ENCODE results near the gene STARD4. TPM values are rescaled to one million over a fixed set of nuclear protein-coding genes. Genes with fewer than 3 reads are reported as not detected.

STARD4 gene
- total and polyA plus RNA-seq, 4 donors = 10.1 to 61.2 (median 34.1) TPM

- Histone ChIP-seq H3K27me3 (ENCODE audit: control insufficient read depth in 4 of 4, insufficient read depth in 4 of 4, low read length in 3 of 4) (no peaks in the 10 kb centered on the region), H3K27ac (ENCODE audit: low read depth in 1 of 2, low read length in 2 of 2) (no peak overlapping the region), H3K4me3 (ENCODE audit: low read depth in 1 of 3, low read length in 3 of 3) (no peak overlapping the region), H3K36me3 (ENCODE audit: control insufficient read depth in 4 of 4, insufficient read depth in 3 of 4, low read depth in 1 of 4, low read length in 3 of 4) (peaks cover 0 to 11% (median 3%) of the 10 kb centered on the region in 4 donors), H3K9ac (ENCODE audit: low read depth in 1 of 2, low read length in 2 of 2) (no peak overlapping the region), H3K9me3 (ENCODE audit: control insufficient read depth in 4 of 4, low read length in 3 of 4) (no peaks in the 10 kb centered on the region), H3K4me1 (ENCODE audit: control insufficient read depth in 4 of 4, insufficient read depth in 4 of 4, low read length in 3 of 4) (peaks cover 8 to 22% (median 20%) of the 10 kb centered on the region in 4 donors)
- TF ChIP-seq CTCF (IDR thresholded peaks at IDR 0.05; ENCODE audit: low read depth, low read length, missing input control) = no peak
- no peak for TF ChIP-seq JUND (IDR thresholded peaks at IDR 0.05)
- TF ChIP-seq ATF3 (IDR thresholded peaks at IDR 0.05) = no peak
- TF ChIP-seq REST (IDR thresholded peaks at IDR 0.05) = no peak
- TF ChIP-seq SP1 (IDR thresholded peaks at IDR 0.05) = no peak
- no peak for TF ChIP-seq TAF1 (conservative IDR thresholded peaks at IDR 0.05)
- no peak for TF ChIP-seq RXRA (IDR thresholded peaks at IDR 0.05)
- no peak for TF ChIP-seq HNF4G (IDR thresholded peaks at IDR 0.05)
- TF ChIP-seq GABPA (IDR thresholded peaks at IDR 0.05 in 1 of 2, conservative IDR thresholded peaks at IDR 0.05 in 1 of 2) = no peak
- TF ChIP-seq HNF4A (conservative IDR thresholded peaks at IDR 0.05) = no peak
- TF ChIP-seq ZBTB33 (IDR thresholded peaks at IDR 0.05) = no peak
- TF ChIP-seq FOXA2 (IDR thresholded peaks at IDR 0.05) = no peak
- no peak for TF ChIP-seq NR2F2 (IDR thresholded peaks at IDR 0.05)
- no peak for TF ChIP-seq EGR1 (IDR thresholded peaks at IDR 0.05; ENCODE audit: low read depth in 2 of 2)
- TF ChIP-seq RAD21 (IDR thresholded peaks at IDR 0.05) = no peak
- no peak for TF ChIP-seq YY1 (IDR thresholded peaks at IDR 0.05)
- no peak for DNase-seq (ENCODE audit: low spot score)
- WGBS = 79% methylated on average over 4 of the region's 4 CpGs
Measured at GRCh38 chr5:111507276-111507675, 5.1 kb downstream of the STARD4 start.

- Histone ChIP-seq H3K27me3 (ENCODE audit: control insufficient read depth in 4 of 4, insufficient read depth in 4 of 4, low read length in 3 of 4) (no peaks in the 10 kb centered on the region), H3K36me3 (ENCODE audit: control insufficient read depth in 4 of 4, insufficient read depth in 3 of 4, low read depth in 1 of 4, low read length in 3 of 4) (peaks cover 0 to 19% (median 9%) of the 10 kb centered on the region in 4 donors), H3K4me3 (ENCODE audit: low read depth in 1 of 3, low read length in 3 of 3) (no peak overlapping the region), H3K27ac (ENCODE audit: low read depth in 1 of 2, low read length in 2 of 2) (no peak overlapping the region), H3K9ac (ENCODE audit: low read depth in 1 of 2, low read length in 2 of 2) (no peak overlapping the region), H3K9me3 (ENCODE audit: control insufficient read depth in 4 of 4, low read length in 3 of 4) (no peaks in the 10 kb centered on the region), H3K4me1 (ENCODE audit: control insufficient read depth in 4 of 4, insufficient read depth in 4 of 4, low read length in 3 of 4) (peaks cover 6 to 19% (median 8%) of the 10 kb centered on the region in 4 donors)
- TF ChIP-seq MAX (IDR thresholded peaks at IDR 0.05) (no peak), RXRA (IDR thresholded peaks at IDR 0.05) (no peak)
- 85% methylated on average over 1 of the region's 1 CpG for WGBS
- no peak for DNase-seq (ENCODE audit: low spot score)
Measured at GRCh38 chr5:111505096-111505495, 7.2 kb downstream of the STARD4 start.

Measured in liver (tissue), 9 donors.